ENCODE data around the gene ARFGEF2. TPM values are rescaled to one million over a fixed set of nuclear protein-coding genes. Genes with fewer than 3 reads are reported as not detected.

The ARFGEF2 gene
- total RNA-seq, 1 donor from 2014 or later: 28.0 TPM

Other genes starting within 250 kb of the ARFGEF2 start
- gene PREX1, start 93.7 kb upstream of the ARFGEF2 start, total RNA-seq: 64.3 and 65.5 TPM in 2 replicates
- 135 and 136 TPM in 2 replicates for gene CSE1L, start 124.6 kb downstream of the ARFGEF2 start, total RNA-seq

Data from activated CD4-positive, alpha-beta T cell treated with anti-CD3 and anti-CD28 coated beads, Interleukin-2, amount 10 ng/mL, durations not matched to agents 24 days and 14 days (primary cell).